ENCODE data around the gene PIP4P1. TPM values are rescaled to one million over a fixed set of nuclear protein-coding genes. Genes with fewer than 3 reads are reported as not detected.

PIP4P1 gene
- total and polyA plus RNA-seq, 2 of the 13 experiments (the other 11 are each of a cell fraction or from before 2014, with no cell fraction given) = 33.4 to 47.0 TPM

DNA sequence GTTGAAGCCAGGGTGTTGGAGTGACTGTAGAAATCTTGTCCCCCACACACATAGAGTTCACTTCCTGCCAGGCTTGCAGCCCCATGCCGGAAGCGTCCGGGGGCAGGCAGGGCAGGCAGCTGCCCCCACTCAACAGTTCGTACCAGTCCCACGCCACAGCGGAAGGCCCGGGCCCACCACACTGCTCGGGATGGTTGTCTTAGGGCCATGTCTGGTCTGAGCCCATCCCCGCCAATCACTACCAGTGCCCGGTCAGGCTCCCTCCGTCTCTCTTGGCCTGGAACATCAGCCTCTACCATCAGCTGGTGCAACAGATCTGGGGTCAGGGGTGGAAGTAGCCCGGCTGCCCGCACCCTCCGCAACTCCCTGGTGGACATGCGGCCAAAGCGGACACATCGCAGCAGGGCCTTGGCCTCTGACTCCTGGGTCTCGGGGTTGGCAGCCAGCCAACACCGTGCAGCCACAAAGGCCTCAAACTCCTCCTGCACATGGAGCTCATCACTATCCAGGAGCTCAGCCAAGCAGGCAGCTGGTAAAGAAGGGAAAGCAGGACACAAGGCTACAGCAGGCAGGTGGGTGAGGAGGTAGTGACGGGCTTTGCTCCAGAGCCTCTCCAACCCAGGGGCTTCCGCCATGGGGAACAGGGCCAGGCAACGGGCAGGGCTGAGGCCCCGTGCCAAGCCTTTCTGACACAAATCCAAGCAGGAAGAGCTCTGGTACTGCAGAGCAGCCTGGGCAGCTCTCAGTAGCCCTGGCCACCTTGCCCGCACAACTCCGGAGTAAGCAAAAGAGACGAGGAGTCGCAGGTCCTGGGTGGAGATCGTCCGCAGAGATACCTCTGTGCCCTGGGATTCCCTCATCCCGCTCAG lies 31.2 kb downstream of the PIP4P1 start (continued):
- TF ChIP-seq TBX2 (CRISPR knock-in tag; IDR thresholded peaks at IDR 0.05; ENCODE audit: borderline replicate concordance) = no peak; the same call in 1 of the 2 replicates
- 0 out of 2 replicates have a peak, but pooled peaks have one; percentile 25 for TF ChIP-seq ZBTB8A (CRISPR knock-in tag; IDR thresholded peaks at IDR 0.05; ENCODE audit: borderline replicate concordance, low read depth)
- TF ChIP-seq RBM39 (IDR thresholded peaks at IDR 0.05; ENCODE audit: low read depth, low read length, poor library complexity, severe bottlenecking) = peak; percentile 45
- TF ChIP-seq XRCC5 (optimal IDR thresholded peaks at IDR 0.05; ENCODE audit: low read length) = peak; percentile 20
- TF ChIP-seq, protein P1, sequence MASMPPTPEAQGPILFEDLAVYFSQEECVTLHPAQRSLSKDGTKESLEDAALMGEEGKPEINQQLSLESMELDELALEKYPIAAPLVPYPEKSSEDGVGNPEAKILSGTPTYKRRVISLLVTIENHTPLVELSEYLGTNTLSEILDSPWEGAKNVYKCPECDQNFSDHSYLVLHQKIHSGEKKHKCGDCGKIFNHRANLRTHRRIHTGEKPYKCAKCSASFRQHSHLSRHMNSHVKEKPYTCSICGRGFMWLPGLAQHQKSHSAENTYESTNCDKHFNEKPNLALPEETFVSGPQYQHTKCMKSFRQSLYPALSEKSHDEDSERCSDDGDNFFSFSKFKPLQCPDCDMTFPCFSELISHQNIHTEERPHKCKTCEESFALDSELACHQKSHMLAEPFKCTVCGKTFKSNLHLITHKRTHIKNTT (CRISPR knock-in tag; IDR thresholded peaks at IDR 0.05) = no peak
- TF ChIP-seq, protein P2, sequence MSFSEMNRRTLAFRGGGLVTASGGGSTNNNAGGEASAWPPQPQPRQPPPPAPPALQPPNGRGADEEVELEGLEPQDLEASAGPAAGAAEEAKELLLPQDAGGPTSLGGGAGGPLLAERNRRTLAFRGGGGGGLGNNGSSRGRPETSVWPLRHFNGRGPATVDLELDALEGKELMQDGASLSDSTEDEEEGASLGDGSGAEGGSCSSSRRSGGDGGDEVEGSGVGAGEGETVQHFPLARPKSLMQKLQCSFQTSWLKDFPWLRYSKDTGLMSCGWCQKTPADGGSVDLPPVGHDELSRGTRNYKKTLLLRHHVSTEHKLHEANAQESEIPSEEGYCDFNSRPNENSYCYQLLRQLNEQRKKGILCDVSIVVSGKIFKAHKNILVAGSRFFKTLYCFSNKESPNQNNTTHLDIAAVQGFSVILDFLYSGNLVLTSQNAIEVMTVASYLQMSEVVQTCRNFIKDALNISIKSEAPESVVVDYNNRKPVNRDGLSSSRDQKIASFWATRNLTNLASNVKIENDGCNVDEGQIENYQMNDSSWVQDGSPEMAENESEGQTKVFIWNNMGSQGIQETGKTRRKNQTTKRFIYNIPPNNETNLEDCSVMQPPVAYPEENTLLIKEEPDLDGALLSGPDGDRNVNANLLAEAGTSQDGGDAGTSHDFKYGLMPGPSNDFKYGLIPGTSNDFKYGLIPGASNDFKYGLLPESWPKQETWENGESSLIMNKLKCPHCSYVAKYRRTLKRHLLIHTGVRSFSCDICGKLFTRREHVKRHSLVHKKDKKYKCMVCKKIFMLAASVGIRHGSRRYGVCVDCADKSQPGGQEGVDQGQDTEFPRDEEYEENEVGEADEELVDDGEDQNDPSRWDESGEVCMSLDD (CRISPR knock-in tag; IDR thresholded peaks at IDR 0.05; ENCODE audit: borderline replicate concordance) = no peak
- 0 out of 2 replicates have a peak, but pooled peaks have one; percentile 25 for TF ChIP-seq THAP11 (CRISPR knock-in tag; IDR thresholded peaks at IDR 0.05)
- TF ChIP-seq SMARCE1 (IDR thresholded peaks at IDR 0.05; ENCODE audit: borderline replicate concordance) = no peak
- no peak for TF ChIP-seq RBFOX2 (IDR thresholded peaks at IDR 0.05; ENCODE audit: low read depth, low read length)
- TF ChIP-seq LCORL (IDR thresholded peaks at IDR 0.05) = peak; percentile 88
- no peak; the same call in 1 of the 2 replicates for TF ChIP-seq LCORL (CRISPR knock-in tag; IDR thresholded peaks at IDR 0.05)
- TF ChIP-seq NRL (CRISPR knock-in tag; IDR thresholded peaks at IDR 0.05; ENCODE audit: borderline replicate concordance) = no peak
- peak; percentile 94 for TF ChIP-seq ZMYM3 (CRISPR knock-in tag; IDR thresholded peaks at IDR 0.05)
- TF ChIP-seq, protein P3, sequence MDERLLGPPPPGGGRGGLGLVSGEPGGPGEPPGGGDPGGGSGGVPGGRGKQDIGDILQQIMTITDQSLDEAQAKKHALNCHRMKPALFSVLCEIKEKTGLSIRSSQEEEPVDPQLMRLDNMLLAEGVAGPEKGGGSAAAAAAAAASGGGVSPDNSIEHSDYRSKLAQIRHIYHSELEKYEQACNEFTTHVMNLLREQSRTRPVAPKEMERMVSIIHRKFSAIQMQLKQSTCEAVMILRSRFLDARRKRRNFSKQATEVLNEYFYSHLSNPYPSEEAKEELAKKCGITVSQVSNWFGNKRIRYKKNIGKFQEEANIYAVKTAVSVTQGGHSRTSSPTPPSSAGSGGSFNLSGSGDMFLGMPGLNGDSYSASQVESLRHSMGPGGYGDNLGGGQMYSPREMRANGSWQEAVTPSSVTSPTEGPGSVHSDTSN (CRISPR knock-in tag; IDR thresholded peaks at IDR 0.05) = no peak
- no peak for TF ChIP-seq ISX (CRISPR knock-in tag; conservative IDR thresholded peaks at IDR 0.05)
- TF ChIP-seq GABPB1 (CRISPR knock-in tag; IDR thresholded peaks at IDR 0.05) = peak; percentile 52; the same call in 1 of the 2 replicates
- no peak for TF ChIP-seq ATF7 (IDR thresholded peaks at IDR 0.05)
- 0 out of 2 replicates have a peak, but pooled peaks have one; percentile 53 for TF ChIP-seq ATF7 (CRISPR knock-in tag; IDR thresholded peaks at IDR 0.05)
- TF ChIP-seq, protein P4, sequence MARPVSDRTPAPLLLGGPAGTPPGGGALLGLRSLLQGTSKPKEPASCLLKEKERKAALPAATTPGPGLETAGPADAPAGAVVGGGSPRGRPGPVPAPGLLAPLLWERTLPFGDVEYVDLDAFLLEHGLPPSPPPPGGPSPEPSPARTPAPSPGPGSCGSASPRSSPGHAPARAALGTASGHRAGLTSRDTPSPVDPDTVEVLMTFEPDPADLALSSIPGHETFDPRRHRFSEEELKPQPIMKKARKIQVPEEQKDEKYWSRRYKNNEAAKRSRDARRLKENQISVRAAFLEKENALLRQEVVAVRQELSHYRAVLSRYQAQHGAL (CRISPR knock-in tag; IDR thresholded peaks at IDR 0.05; ENCODE audit: not compliant biosample characterization) = no peak
